Activated CD4-positive, alpha-beta T cell treated with anti-CD3 and anti-CD28 coated beads, Interleukin-2, Interleukin-6, amounts not matched to agents 100 ng/mL and 50 ng/mL, durations not matched to agents 16 hours and 8 hours (primary cell): ENCODE data around the gene ZNRF2.
"Not testable (repeated sequence)": the region's sequence is repeated elsewhere in the genome, so short reads cannot be mapped to it uniquely, and the experiment has no call there.

ENCODE experiments used
- DNase-seq: peaks from one replicate; pipeline ENCODE4 v3.0.0-alpha.2; 2020

ZNRF2 gene

GRCh38 chr7:30263090-30263710 is 21.2 kb upstream of the ZNRF2 start:
- no peak for DNase-seq

- DNase-seq = no peak
Measured at GRCh38 chr7:30264052-30264451, 20.3 kb upstream of the ZNRF2 start.

GRCh38 chr7:30265189-30265588 is 19.2 kb upstream of the ZNRF2 start:
- not testable (repeated sequence) for DNase-seq

DNA sequence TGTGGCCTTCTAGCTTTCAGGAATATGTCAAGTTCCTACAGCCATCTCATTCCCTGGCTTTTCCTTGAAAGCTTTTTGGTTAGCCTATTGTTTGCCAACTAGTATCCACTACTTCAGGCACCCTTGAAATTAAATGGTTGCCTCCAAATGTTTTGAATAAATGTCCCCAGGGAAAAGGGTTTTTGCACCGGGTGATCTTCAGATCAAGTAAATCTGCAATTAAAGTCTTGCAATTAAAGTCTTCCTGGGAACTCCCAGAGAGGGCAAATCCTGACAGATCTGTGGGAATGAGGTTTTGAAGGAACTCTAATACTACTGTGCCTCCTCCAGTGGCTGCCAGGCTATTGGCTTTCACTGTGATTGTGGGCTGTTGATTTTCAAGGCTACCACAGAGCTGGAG is 17.7 kb upstream of the ZNRF2 start:
- no peak for DNase-seq

DNA sequence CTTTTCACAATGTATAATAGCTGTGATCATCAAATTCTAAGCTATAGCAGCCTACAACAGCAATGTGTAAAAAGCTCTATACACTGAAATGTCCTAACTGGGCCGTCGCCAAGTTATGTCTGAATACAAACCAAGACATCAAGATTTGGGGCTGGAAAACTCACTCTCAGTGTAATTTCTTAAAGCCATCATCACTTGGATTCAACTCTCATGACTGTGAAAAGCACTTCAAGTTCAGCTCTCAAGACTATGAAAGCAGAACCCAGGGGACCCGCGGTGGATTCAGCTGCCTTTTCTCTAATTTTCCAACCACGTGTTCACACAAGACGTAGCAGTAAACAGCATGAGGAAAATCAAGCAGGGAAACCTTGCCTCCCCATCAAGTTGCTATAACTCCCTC is 15.8 kb upstream of the ZNRF2 start:
- DNase-seq = no peak

DNA sequence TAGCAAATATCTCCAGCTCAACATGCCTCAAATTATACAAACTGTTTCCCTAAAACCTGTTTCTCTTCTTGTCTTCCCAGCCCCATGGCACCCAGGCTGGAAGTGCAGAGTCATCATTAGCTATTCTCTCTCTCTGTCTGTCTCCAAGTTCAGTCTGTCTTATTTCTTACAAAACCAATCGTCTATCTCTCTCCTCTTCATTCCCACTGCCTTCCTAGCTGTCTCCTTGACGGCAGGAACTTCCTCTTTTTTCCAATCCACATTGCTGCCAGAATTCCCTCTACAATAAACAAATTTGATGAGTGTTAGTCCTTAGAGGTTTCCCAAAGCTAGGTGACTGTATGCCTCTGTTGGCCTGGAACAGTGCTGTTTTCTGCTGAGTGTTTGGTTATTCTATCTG is 14.9 kb upstream of the ZNRF2 start:
- DNase-seq = no peak

- no peak for DNase-seq
Measured at GRCh38 chr7:30270921-30271320, 13.5 kb upstream of the ZNRF2 start.

DNA sequence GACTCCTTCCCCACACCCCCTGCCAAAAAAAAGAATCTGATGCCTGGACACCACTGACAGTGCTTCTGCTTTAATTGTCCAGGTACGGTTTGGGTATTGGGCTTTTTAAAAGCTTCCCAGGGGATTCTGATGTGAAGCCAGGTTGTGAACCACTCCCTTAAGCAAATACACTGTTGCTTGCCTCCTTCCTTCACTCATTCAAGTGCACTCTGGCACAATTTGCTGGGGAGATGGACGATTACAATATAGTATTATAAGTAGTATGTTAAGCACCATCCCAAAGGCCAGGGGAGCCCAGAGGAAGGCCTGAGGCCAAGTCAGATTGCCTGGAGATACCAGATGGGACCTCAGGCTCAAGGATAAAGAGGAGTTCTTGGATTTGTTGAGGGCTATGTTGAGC is 12.3 kb upstream of the ZNRF2 start:
- no peak for DNase-seq

DNA sequence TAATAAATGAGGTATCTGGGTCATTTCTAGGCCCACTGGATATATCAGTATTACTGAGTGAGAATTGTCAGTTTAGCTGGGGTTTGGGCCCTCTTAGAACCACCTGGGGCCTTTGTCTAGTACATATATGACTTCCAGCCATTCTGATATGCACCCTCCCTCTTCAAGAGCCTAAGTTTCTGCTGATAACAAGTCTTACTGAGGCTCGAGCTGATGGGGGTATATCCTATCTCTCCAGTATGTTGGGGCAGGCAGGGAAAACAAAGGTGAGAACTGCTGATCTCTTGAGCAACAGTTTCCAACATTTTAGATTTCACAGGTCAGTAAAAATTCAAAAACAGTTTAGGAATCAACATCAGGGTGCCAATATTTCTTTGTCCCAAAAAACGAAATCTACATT is 10.8 kb upstream of the ZNRF2 start:
- DNase-seq = no peak

GRCh38 chr7:30274641-30275040 is 9.8 kb upstream of the ZNRF2 start:
- DNase-seq = no peak

- DNase-seq = peak; percentile 65
Measured at GRCh38 chr7:30276203-30276900, 8.0 kb upstream of the ZNRF2 start.

DNA sequence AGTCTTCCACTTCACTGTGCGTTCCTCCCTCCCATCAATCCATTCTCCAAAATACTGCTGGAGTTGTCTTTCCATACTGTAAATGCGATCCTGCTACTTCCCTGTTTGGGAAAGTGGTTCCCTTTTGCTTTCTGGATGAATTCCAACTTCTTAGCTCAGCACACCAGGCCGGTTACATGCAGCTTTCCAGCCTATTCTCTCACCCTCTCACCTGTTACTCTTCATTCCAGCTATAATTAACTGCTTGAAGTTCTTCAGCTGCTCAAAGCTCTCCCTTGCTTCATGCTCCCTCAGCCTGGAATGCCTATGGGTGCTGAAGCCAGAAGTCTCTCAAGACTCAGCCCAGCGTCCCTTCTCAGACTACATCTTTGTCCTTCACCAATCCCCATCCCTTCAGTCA is 6.0 kb upstream of the ZNRF2 start:
- DNase-seq = no peak

DNA sequence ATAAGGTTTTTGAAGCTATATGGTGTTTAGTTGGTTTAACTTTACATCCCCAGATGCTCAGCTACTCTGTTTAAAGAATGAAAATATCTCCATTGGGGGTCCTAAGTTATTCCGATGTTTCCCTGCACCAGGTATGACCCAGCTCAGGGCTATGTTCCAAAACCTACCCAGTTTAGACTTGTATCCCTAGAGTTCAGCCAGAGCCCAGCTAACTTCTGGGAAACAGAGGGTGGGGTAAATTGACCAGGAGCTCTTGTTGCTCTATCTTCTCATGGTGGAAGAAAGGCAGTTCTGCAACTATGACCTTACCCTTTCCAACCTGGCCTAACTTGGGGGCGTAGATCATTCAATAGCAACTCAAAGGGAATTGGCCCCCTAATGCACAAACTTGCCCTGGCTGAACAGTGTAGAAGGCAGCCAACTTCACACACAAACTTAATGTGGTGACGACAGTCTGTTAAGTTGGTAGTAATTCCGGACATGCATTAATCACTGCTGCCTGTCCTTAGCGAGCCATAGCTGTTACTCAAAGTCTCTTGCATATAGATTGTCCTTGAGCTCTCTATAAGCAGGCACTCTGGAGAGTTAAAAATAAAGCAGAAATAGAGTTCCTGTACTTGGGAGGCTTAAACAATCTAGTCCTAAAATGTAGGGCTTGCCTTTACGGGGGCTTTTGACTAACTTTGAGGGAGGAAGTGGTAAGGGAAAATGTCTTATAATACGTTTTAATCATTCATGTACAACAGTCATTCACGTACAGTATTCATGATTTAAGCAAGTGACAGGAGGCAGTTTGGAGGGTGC is 5.3 kb upstream of the ZNRF2 start:
- DNase-seq = no peak

DNA sequence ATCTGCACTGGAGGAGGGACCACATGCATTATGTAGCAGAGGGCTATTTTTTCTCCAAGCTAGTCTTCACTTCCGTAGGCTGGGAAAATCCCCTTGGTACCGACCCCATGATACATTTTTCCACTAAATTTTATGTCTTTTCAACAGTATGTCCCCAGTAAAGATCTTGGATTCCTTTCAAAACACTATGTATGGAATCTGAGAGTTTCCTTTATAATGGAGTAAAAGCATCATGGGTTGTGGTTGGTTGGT is 4.8 kb upstream of the ZNRF2 start:
- DNase-seq = no peak

- DNase-seq = no peak
Measured at GRCh38 chr7:30280631-30281030, 3.8 kb upstream of the ZNRF2 start.

DNA sequence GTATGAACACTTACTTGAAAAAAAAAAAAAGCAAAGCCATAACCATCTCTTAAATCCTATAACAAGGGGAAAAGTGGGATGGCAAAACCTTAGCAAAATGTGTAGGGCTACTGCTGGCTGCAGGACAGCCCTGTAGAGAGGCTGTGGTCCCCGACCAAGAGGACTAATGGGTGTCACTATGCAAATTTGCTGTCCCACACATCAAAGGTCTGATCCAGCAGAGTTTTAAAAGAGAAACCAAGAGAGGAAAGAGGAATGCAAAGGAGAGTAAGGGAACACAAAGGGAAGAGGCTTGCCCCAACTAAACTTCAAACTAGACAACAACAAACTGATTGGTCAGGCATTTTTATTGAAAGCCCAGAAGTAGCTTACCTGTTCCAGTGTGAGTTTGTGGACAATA is 3.1 kb upstream of the ZNRF2 start:
- DNase-seq = no peak

GRCh38 chr7:30281791-30282190 is 2.6 kb upstream of the ZNRF2 start:
- DNase-seq = no peak

DNA sequence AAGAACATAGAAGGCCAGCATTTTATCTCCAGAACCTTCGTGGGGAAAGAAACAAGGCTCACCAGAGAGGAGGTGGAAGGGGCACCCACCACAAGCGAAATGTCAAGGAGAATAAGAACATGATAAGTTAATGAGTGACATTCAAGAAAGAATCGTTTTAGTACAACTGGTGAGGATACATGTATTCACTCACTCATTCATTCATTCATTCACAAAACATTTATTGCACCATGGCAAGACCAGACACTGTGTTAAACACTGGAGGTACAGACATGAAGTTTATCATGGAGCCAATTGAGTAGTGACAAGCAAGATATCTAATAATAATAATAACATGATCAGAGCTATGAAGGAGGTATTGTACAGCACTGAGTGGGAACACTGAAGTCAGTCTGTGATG is 1.7 kb upstream of the ZNRF2 start:
- no peak for DNase-seq

DNA sequence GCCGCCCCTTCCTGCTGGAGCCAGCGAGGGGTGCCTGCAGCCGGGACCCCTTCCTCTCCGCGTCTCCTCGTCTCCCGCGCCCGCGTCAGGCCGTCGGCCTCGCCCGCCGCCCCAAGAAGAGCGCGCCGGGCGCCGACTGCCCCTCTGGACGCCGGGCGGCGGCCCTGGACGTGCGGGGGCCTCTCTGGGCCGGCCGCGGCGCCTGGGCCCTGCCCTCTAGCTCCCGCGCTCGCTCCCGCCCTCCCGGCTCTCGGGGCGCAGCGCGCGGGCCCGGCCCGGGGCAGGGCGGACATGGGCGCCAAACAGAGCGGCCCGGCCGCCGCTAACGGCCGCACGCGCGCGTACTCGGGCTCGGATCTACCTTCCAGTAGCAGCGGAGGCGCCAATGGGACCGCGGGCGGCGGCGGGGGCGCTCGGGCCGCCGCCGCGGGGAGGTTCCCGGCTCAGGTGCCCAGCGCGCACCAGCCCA is 704 bp downstream of the ZNRF2 start:
- DNase-seq = peak; percentile 37

DNA sequence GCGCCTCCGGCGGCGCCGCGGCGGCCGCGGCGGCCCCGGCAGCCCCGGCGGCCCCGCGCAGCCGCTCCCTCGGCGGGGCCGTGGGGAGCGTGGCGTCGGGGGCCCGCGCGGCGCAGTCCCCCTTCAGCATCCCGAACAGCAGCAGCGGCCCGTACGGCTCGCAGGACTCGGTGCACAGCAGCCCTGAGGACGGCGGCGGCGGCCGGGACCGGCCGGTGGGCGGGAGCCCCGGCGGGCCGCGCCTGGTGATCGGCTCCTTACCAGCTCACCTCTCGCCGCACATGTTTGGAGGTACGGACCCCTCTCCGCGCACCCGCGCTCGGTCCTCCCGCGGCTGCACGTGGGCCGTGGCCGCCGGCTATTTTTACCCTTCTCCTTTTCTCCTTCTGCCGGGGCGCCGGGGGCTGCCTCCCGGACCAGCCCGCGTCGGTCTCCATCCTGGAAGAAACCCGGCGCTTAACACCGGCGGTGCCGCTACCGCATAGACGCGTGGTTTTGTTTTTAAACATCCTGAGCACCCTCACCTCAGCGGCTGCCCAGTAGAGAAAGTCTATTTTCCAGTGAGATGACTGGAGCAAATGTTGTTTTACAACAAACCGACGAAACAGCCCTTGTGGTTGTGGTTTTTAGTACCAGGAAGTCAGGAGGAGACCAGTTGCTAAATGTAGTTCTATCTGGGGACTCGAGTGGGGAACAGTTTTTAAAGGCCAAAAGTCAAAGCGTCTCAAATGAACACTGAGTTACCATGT is 1.3 kb downstream of the ZNRF2 start:
- peak; percentile 87 for DNase-seq

DNA sequence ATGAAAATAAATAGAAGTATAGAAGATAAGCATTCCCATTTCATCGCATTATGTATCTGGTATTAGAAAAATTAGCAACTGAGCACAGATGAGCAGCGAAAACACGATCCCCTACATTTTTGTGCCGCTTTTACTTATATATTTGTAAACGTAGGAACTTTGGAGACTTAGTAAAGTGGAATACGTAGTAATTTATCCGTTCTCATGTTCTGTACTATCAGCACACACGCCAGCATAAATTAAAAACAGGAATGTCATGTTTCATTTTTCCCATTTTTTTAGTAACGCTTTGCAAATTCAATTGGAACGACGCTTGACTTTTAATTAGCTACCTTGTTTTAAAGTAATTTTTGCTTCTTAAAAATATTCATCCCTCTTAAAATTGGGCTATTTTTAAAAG is 2.4 kb downstream of the ZNRF2 start:
- DNase-seq = no peak

- peak; percentile 6 for DNase-seq
Measured at GRCh38 chr7:30287625-30288024, 3.2 kb downstream of the ZNRF2 start.

DNA sequence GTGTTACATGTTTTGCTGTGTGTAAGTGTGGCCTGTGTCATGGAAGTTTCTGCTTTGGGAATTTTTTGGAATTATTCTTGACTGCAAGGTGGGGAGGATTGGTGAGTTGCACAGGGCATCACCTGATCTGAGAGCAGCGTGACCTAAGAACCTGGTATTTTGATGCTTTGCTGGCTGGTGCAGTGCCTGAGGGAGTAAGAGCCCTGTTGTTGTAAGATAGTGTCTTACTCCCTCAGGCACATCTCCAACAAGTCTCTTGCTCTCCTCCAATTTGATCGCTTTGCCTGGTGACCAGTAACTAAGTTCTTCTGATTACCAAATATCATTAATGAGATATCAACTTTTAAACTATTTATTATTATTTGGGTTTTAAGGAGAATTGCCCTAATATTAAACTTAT is 5.2 kb downstream of the ZNRF2 start:
- not testable (repeated sequence) for DNase-seq

DNA sequence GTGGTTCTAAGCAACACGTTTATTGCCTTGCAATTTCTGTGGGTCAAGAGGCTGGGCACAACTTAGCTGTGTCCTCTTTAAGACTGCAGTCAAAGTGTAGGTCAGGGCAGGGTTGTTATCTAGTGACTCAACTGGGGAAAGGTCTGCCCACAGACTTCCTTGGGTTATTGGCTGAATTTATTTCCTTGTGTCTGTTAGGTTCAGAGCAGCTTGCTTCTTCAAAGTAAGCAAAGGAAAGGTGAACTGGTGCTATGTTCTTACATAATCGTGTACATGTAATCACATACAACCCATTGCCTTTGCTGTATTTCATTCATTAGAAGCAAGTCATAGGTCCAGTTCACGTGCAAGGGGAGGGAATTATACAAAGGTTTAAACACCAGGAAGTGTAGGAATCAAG is 5.9 kb downstream of the ZNRF2 start:
- DNase-seq = peak; percentile 39
